Measurements from ENCODE around the gene CROT.

- TF ChIP-seq CTCF (IDR thresholded peaks at IDR 0.05) = no peak
- TF ChIP-seq POLR2A (IDR thresholded peaks at IDR 0.05) = no peak
- TF ChIP-seq POLR2AphosphoS5 (IDR thresholded peaks at IDR 0.05) = no peak
- TF ChIP-seq EP300 (IDR thresholded peaks at IDR 0.05) = no peak
Observed at GRCh38 chr7:87325576-87326370, 19.7 kb upstream of the CROT start.

Data from gastroesophageal sphincter (tissue), 3 donors.